Osteocyte (in vitro differentiated cells): ENCODE data around the gene HAUS2. TPM values are rescaled to one million over a fixed set of nuclear protein-coding genes. Genes with fewer than 3 reads are reported as not detected.
"Not testable (repeated sequence)": the region's sequence is repeated elsewhere in the genome, so short reads cannot be mapped to it uniquely, and the experiment has no call there.

Source experiments
- DNase-seq: peaks from one replicate; pipeline ENCODE4 v3.0.0; 2021; ENCODE audit warnings: mixed read lengths; ENCODE audit not compliant: unreplicated experiment; ENCODE audit errors: extremely low spot score
- H3K27ac Mint-ChIP-seq: one replicate; pipeline ENCODE4 v1.8.0; 2021; ENCODE audit warnings: mild to moderate bottlenecking, mixed read lengths; ENCODE audit not compliant: unreplicated experiment
- H3K27me3 Mint-ChIP-seq: one replicate; pipeline ENCODE4 v1.8.0; 2021; ENCODE audit warnings: mixed read lengths; ENCODE audit not compliant: unreplicated experiment
- H3K36me3 Mint-ChIP-seq: one replicate; pipeline ENCODE4 v1.8.0; 2021; ENCODE audit warnings: mixed read lengths; ENCODE audit not compliant: unreplicated experiment
- H3K4me1 Mint-ChIP-seq: one replicate; pipeline ENCODE4 v1.8.0; 2021; ENCODE audit warnings: mixed read lengths; ENCODE audit not compliant: unreplicated experiment
- H3K4me3 Mint-ChIP-seq: one replicate; pipeline ENCODE4 v1.8.0; 2021; ENCODE audit warnings: mild to moderate bottlenecking, moderate library complexity, mixed read lengths; ENCODE audit not compliant: unreplicated experiment
- H3K9me3 Mint-ChIP-seq: one replicate; pipeline ENCODE4 v1.8.0; 2021; ENCODE audit warnings: mixed read lengths; ENCODE audit not compliant: unreplicated experiment
- total RNA-seq: library from RNA; stranded (reverse); gene quantifications from 2 replicates; pipeline ENCODE4 v1.2.1, GENCODE V29; 2021
- TF ChIP-seq, protein P1 (sequence below): fragments of 200-600 bp; sonication (generic); IDR thresholded peaks from 2 replicates; pipeline ENCODE4 v1.5.0; 2021; ENCODE audit warnings: antibody characterized with exemption, mild to moderate bottlenecking, moderate library complexity

Gene HAUS2
- total RNA-seq, 1 donor from 2014 or later: 23.8 TPM

DNA sequence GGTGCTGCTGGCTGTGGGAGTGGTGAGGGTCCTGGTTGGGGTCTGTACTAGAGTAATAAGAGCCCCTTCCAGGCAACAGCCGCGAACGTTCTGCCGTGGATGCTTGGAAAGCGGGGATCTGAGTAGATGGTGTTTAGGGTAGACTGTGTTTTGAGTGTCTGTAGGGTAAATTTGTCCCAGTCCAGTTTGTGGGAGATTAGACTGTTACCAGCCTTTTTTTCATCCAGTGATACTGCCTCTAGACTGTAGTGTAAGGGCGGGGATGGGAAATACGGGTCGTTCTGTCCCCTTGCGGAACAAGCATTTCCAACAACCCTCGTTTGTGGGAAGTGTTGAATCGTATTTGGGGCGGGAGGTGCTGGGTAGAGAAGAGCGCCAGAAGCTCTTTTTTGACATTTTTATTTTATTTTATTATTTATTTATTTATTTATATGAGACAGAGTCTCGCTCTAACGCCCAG, 424 bp downstream of the HAUS2 start:
- H3K9me3 Mint-ChIP-seq: no peaks in the 10 kb centered on the region
- peaks cover 29% of the 10 kb centered on the region for H3K4me1 Mint-ChIP-seq
- no peaks in the 10 kb centered on the region for H3K27me3 Mint-ChIP-seq
- TF ChIP-seq, protein P1, sequence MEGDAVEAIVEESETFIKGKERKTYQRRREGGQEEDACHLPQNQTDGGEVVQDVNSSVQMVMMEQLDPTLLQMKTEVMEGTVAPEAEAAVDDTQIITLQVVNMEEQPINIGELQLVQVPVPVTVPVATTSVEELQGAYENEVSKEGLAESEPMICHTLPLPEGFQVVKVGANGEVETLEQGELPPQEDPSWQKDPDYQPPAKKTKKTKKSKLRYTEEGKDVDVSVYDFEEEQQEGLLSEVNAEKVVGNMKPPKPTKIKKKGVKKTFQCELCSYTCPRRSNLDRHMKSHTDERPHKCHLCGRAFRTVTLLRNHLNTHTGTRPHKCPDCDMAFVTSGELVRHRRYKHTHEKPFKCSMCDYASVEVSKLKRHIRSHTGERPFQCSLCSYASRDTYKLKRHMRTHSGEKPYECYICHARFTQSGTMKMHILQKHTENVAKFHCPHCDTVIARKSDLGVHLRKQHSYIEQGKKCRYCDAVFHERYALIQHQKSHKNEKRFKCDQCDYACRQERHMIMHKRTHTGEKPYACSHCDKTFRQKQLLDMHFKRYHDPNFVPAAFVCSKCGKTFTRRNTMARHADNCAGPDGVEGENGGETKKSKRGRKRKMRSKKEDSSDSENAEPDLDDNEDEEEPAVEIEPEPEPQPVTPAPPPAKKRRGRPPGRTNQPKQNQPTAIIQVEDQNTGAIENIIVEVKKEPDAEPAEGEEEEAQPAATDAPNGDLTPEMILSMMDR: no peak
- H3K4me3 Mint-ChIP-seq: peak overlapping the region; percentile 95
- peak overlapping the region; percentile 98 for H3K27ac Mint-ChIP-seq
- DNase-seq: no peak
- H3K36me3 Mint-ChIP-seq: peaks cover 10% of the 10 kb centered on the region

DNA sequence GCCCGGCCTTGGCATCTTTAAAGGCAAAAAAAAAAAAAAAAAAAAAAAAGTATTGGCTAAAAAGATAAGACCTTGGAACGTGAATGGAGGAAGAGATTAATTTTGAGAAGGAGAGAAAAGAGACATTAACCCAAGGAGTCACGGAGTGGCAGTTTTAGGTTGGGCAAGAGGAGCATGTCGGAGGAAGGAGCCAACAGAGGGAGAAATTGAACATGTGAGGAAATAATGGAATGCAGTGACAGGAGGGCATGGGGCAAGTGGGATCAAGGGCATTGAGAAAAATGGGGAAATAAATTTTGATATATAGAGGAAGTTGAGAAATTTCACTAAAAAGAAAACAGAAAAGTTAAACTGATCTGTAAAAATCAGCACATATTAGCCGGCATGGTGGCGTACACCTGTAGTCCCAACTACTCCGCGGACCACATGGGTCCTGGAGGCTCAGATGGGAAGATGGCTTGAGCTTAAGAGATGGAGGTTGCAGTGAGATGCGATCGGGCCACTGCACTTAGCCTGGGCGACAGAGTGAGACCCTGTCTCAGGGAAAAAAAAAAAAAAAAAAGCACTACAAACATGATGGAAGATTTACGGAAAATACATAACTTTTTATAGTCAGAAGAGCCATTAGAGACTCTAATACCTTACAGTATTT, 1.2 kb downstream of the HAUS2 start:
- DNase-seq: no peak
- Mint-ChIP-seq H3K27me3 (no peaks in the 10 kb centered on the region), H3K27ac (peak overlapping the region; percentile 38), H3K9me3 (no peaks in the 10 kb centered on the region), H3K36me3 (peaks cover 10% of the 10 kb centered on the region), H3K4me1 (peaks cover 29% of the 10 kb centered on the region), H3K4me3 (peak overlapping the region; percentile 95)
- TF ChIP-seq, protein P1: no peak

DNA sequence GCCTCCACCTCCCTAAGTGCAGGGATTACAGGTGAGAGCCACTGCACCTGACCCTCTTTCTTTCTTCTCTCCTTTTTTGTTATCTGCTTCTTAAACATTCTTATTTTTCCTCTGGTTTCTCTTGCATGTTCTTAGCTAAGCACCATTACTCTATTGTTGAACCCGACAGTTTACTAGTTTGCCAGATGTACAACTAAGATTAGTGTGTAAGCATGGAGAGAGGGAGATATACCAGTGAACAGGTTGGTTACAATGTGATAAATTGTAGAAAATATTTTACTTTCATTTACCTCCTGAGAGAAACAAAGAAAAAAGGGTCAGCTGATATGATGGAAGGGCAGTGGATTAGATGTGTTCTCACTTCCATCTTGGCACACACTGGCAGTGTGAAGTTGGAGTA, 4.9 kb downstream of the HAUS2 start:
- H3K36me3 Mint-ChIP-seq: peaks cover 5% of the 10 kb centered on the region
- no peaks in the 10 kb centered on the region for H3K27me3 Mint-ChIP-seq
- no peak overlapping the region for H3K4me3 Mint-ChIP-seq
- no peak for DNase-seq
- H3K27ac Mint-ChIP-seq: no peak overlapping the region
- H3K9me3 Mint-ChIP-seq: no peaks in the 10 kb centered on the region
- TF ChIP-seq, protein P1: no peak
- H3K4me1 Mint-ChIP-seq: peaks cover 8% of the 10 kb centered on the region

DNA sequence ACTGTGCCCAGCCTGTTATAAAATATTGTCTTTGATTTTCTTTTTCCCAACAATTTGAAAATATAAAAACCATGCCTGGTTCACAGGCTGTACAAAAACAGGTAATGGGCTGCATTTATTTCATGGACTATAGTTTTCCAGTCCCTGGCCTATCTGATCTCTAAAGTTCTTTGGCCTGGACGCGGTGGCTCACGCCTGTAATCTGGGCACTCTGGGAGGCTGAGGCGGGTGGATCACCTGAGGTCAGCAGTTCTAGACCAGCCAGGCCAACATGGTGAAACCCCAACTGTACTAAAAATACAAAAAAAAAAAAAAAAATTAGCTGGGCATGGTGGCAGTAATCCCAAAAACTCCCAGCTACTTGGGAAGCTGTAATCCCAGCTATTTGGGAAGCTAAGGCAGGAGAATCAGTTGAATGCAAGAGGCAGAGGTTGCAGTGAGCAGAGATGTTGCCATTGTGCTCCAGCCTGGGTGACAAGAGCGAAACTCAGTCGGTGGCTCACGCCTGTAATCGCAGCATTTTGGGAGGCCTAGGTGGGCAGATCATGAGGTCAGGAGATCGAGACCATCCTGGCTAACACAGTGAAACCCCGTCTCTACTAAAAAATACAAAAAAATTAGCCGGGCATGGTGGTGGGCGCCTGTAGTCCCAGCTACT, 8.0 kb downstream of the HAUS2 start:
- H3K9me3 Mint-ChIP-seq, DNase-seq, H3K4me3 Mint-ChIP-seq, H3K27ac Mint-ChIP-seq, H3K27me3 Mint-ChIP-seq, H3K4me1 Mint-ChIP-seq: not testable (repeated sequence)
- peaks cover 26% of the 10 kb centered on the region for H3K36me3 Mint-ChIP-seq

DNA sequence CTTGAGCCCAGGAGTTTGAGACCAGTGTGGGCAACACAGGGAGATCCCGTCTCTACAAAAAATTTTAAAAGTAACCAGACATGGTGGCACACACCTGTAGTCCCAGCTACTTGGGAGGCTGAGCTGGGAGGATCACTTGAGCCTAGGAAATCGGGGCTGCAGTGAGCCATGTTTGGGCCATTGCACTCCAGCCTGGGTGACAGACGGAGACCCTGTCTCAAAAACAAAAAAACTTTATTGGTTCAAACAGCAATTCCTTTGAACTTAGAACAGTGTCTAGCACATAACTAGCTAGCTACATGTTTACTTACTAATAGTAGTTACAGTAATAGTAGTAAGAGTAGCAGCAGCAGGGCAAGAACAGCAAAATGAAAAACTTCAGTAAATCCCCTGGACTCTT, 10.1 kb downstream of the HAUS2 start:
- TF ChIP-seq, protein P1: no peak
- H3K36me3 Mint-ChIP-seq: peaks cover 31% of the 10 kb centered on the region
- no peaks in the 10 kb centered on the region for H3K9me3 Mint-ChIP-seq
- no peaks in the 10 kb centered on the region for H3K27me3 Mint-ChIP-seq
- H3K4me1 Mint-ChIP-seq: no peaks in the 10 kb centered on the region
- no peak overlapping the region for H3K4me3 Mint-ChIP-seq
- DNase-seq: no peak
- H3K27ac Mint-ChIP-seq: no peak overlapping the region
